ENCODE data around the gene ANKRD39. TPM values are rescaled to one million over a fixed set of nuclear protein-coding genes. Genes with fewer than 3 reads are reported as not detected.

Gene ANKRD39
- total and polyA plus RNA-seq, 10 of the 15 experiments (the other 5 are each of a cell fraction or from before 2014, with no cell fraction given), result 7.4 to 36.2 (median 23.7) TPM

GRCh38 chr2:96816127-96816835 lies 41.5 kb downstream of the ANKRD39 start, which contains the start of gene CNNM3 (continued):
- TF ChIP-seq MTA3 (IDR thresholded peaks at IDR 0.05; ENCODE audit: borderline replicate concordance, low read length) (no peak), POLR2A (IDR thresholded peaks at IDR 0.05; ENCODE audit: low read depth, low read length) (peak; percentile 94), TCF3 (IDR thresholded peaks at IDR 0.05; ENCODE audit: borderline replicate concordance, insufficient read depth, low read depth, low read length) (no peak), CREB1 (IDR thresholded peaks at IDR 0.05; ENCODE audit: low read depth) (peak; percentile 47; the same call in 1 of the 2 replicates), NFYB (IDR thresholded peaks at IDR 0.05; ENCODE audit: insufficient read depth, low read depth, low read length) (peak; percentile 77; the same call in 1 of the 2 replicates), MEF2B (IDR thresholded peaks at IDR 0.05; ENCODE audit: partially characterized antibody, poor library complexity, severe bottlenecking) (no peak), RB1 (IDR thresholded peaks at IDR 0.05; ENCODE audit: borderline replicate concordance) (peak; percentile 86; the same call in 1 of the 2 replicates), IKZF1 (conservative IDR thresholded peaks at IDR 0.05) (peak; percentile 78), EGR1 (IDR thresholded peaks at IDR 0.05; ENCODE audit: borderline replicate concordance in 1 of 2, low read depth in 2 of 2, low read length in 2 of 2) (peak in 1 of 2 experiments; percentile 90; a peak in 2 of 3 replicates), TCF12 (IDR thresholded peaks at IDR 0.05; ENCODE audit: low read depth, low read length) (peak; percentile 39; the same call in 1 of the 2 replicates), KLF5 (IDR thresholded peaks at IDR 0.05; ENCODE audit: partially characterized antibody) (peak; percentile 69), NFXL1 (IDR thresholded peaks at IDR 0.05; ENCODE audit: borderline replicate concordance) (peak; percentile 44; the same call in 1 of the 2 replicates), FOS (IDR thresholded peaks at IDR 0.05; ENCODE audit: borderline replicate concordance, extremely low read depth, insufficient read length) (peak; percentile 33), SMARCA5 (IDR thresholded peaks at IDR 0.05) (peak; percentile 87), NR2C1 (IDR thresholded peaks at IDR 0.05) (peak; percentile 37; the same call in 1 of the 2 replicates)

All from GM12878 (cell line).